ENCODE results near the gene DAPK1. TPM values are rescaled to one million over a fixed set of nuclear protein-coding genes. Genes with fewer than 3 reads are reported as not detected.

Gene DAPK1
- total RNA-seq, 1 donor from 2014 or later, result 29.5 TPM

GRCh38 chr9:87674565-87675299, 177.1 kb downstream of the DAPK1 start:
- H3K27ac ChIP-seq, result no peak overlapping the region
- H3K4me2 ChIP-seq, result no peak overlapping the region
- no peak overlapping the region for H3K9ac ChIP-seq
- H3K4me3 Mint-ChIP-seq, result no peak overlapping the region
- H3K9me3 ChIP-seq (ENCODE audit: low read depth), result no peaks in the 10 kb centered on the region
- no peak for DNase-seq (ENCODE audit: low spot score)
- H3K36me3 ChIP-seq, result no peaks in the 10 kb centered on the region
- no peaks in the 10 kb centered on the region for H3K4me1 ChIP-seq
- H3F3A ChIP-seq (ENCODE audit: low read depth), result no peaks in the 10 kb centered on the region
- peaks cover 7% of the 10 kb centered on the region for H3K36me3 Mint-ChIP-seq
- H3K79me2 ChIP-seq (ENCODE audit: low read depth), result no peaks in the 10 kb centered on the region
- TF ChIP-seq, protein P1, sequence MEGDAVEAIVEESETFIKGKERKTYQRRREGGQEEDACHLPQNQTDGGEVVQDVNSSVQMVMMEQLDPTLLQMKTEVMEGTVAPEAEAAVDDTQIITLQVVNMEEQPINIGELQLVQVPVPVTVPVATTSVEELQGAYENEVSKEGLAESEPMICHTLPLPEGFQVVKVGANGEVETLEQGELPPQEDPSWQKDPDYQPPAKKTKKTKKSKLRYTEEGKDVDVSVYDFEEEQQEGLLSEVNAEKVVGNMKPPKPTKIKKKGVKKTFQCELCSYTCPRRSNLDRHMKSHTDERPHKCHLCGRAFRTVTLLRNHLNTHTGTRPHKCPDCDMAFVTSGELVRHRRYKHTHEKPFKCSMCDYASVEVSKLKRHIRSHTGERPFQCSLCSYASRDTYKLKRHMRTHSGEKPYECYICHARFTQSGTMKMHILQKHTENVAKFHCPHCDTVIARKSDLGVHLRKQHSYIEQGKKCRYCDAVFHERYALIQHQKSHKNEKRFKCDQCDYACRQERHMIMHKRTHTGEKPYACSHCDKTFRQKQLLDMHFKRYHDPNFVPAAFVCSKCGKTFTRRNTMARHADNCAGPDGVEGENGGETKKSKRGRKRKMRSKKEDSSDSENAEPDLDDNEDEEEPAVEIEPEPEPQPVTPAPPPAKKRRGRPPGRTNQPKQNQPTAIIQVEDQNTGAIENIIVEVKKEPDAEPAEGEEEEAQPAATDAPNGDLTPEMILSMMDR (IDR thresholded peaks at IDR 0.05), result no peak
- no peak for TF ChIP-seq EZH2 (IDR thresholded peaks at IDR 0.05)
- no peak for TF ChIP-seq EZH2phosphoT487 (IDR thresholded peaks at IDR 0.05)
- H3K27me3 Mint-ChIP-seq (ENCODE audit: insufficient read depth, low read depth), result peaks cover 4% of the 10 kb centered on the region
- no peak overlapping the region for H3K4me3 ChIP-seq
- no peak overlapping the region for H3K27ac Mint-ChIP-seq
- no peaks in the 10 kb centered on the region for H3K9me3 Mint-ChIP-seq
- H3K4me1 Mint-ChIP-seq, result no peaks in the 10 kb centered on the region
- H2AFZ ChIP-seq (replicated peaks), result no peak overlapping the region
- H3K27me3 ChIP-seq, result no peaks in the 10 kb centered on the region
- H4K20me1 ChIP-seq (ENCODE audit: low read depth), result no peaks in the 10 kb centered on the region

DNA sequence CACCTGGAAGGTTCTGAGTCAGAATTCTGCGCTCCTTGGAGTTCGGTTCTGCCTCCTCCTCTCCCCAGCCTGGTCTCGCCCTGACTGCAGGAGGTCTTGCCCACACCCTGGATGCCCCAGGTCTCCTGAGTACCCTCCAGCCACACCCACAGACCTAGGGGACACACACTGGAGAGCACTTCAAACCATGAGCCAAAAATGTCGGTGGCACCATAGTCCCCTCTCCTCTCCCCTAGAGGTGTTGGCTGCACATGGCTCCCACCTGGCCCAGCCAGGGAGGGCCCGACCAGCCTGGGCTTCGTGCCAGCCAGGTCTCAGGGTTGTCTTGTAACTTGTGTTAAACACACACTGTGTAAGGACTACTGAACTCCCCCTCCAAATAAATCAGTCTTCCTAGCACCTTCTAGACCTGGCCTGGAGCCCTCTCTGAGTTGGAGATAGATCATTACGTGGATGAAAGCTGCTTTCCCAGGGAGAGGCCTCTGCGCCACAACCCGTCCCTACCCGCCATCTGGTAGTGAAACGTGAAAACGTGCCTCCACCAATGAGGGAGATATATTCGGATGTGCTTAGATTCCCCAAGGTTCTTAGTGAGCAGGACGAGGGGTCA, 178.3 kb downstream of the DAPK1 start:
- no peak overlapping the region for H3K4me3 Mint-ChIP-seq
- peak overlapping the region; percentile 63 for H3K27ac Mint-ChIP-seq

DNA sequence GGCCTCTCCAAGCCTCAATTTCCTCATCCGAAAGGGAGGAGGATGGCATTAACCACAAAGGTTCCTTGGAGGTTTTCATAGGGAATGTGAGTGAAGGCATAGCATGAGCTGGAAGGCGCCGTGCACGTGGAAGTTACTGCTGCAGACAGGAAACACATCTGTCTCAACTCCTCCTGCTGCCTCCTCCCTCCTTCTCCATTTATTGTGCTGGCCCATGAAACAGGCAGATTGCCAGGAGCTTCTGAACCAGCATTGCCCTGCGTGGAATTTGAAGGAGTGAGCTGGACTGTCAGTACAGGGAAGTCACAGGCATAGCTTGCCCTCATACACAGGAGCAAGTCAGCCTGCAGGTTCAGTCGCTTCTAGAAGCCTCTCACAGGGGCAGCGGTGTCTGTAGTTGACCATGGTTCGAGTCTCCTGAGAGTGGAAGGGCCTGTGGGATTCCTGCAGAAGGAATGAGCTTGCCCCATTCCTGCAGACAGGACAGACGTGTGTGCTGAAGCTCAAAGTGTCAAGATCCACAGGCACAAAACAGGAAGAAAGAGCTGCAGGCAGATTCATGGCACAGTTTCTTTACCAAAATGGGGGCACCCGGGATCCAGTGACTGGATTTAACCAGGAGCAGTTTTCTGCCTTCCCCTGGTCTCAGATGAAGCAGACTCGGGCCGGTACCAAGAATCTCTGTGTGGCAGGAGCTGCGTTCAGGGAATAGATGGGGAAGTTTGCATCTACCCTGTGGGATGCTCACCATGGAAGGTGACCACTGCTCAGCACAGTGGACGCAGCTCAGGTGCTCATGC, 179.5 kb downstream of the DAPK1 start:
- H3F3A ChIP-seq (ENCODE audit: low read depth), result no peaks in the 10 kb centered on the region
- H4K20me1 ChIP-seq (ENCODE audit: low read depth), result no peaks in the 10 kb centered on the region
- Mint-ChIP-seq H3K4me1 (no peaks in the 10 kb centered on the region), H3K27me3 (ENCODE audit: insufficient read depth, low read depth) (peaks cover 4% of the 10 kb centered on the region), H3K36me3 (peaks cover 10% of the 10 kb centered on the region), H3K9me3 (no peaks in the 10 kb centered on the region), H3K27ac (no peak overlapping the region), H3K4me3 (no peak overlapping the region)
- H3K79me2 ChIP-seq (ENCODE audit: low read depth), result no peaks in the 10 kb centered on the region
- TF ChIP-seq, protein P1 (IDR thresholded peaks at IDR 0.05), result no peak
- TF ChIP-seq EZH2phosphoT487 (IDR thresholded peaks at IDR 0.05) (no peak), EZH2 (IDR thresholded peaks at IDR 0.05) (no peak)
- H3K4me2 ChIP-seq, result no peak overlapping the region
- no peaks in the 10 kb centered on the region for H3K9me3 ChIP-seq (ENCODE audit: low read depth)
- no peaks in the 10 kb centered on the region for H3K27me3 ChIP-seq
- no peak for DNase-seq (ENCODE audit: low spot score)
- H3K27ac ChIP-seq, result no peak overlapping the region
- H3K36me3 ChIP-seq, result no peaks in the 10 kb centered on the region
- no peaks in the 10 kb centered on the region for H3K4me1 ChIP-seq
- H3K4me3 ChIP-seq, result no peak overlapping the region
- H3K9ac ChIP-seq, result no peak overlapping the region
- H2AFZ ChIP-seq (replicated peaks), result no peak overlapping the region

More for the DNA sequence above, 178.3 kb downstream of the DAPK1 start:
- Mint-ChIP-seq H3K9me3 (no peaks in the 10 kb centered on the region), H3K36me3 (peaks cover 5% of the 10 kb centered on the region), H3K4me1 (no peaks in the 10 kb centered on the region), H3K27me3 (ENCODE audit: insufficient read depth, low read depth) (peaks cover 4% of the 10 kb centered on the region)
- H3K4me1 ChIP-seq, result no peaks in the 10 kb centered on the region
- no peaks in the 10 kb centered on the region for H4K20me1 ChIP-seq (ENCODE audit: low read depth)
- no peak overlapping the region for H2AFZ ChIP-seq (replicated peaks)
- H3K79me2 ChIP-seq (ENCODE audit: low read depth), result no peaks in the 10 kb centered on the region
- H3K9me3 ChIP-seq (ENCODE audit: low read depth), result no peaks in the 10 kb centered on the region
- no peak overlapping the region for H3K27ac ChIP-seq
- no peak overlapping the region for H3K4me3 ChIP-seq
- DNase-seq (ENCODE audit: low spot score), result no peak
- H3K9ac ChIP-seq, result no peak overlapping the region
- no peaks in the 10 kb centered on the region for H3K27me3 ChIP-seq
- H3F3A ChIP-seq (ENCODE audit: low read depth), result no peaks in the 10 kb centered on the region
- no peak for TF ChIP-seq EZH2phosphoT487 (IDR thresholded peaks at IDR 0.05)
- TF ChIP-seq, protein P1 (IDR thresholded peaks at IDR 0.05), result no peak
- TF ChIP-seq EZH2 (IDR thresholded peaks at IDR 0.05), result no peak
- no peaks in the 10 kb centered on the region for H3K36me3 ChIP-seq
- no peak overlapping the region for H3K4me2 ChIP-seq

All from neural progenitor cell (in vitro differentiated cells).